H1 (cell line): ENCODE measurements around the gene SETD1B. TPM values are rescaled to one million over a fixed set of nuclear protein-coding genes. Genes with fewer than 3 reads are reported as not detected.
"Not testable (repeated sequence)": the region's sequence is repeated elsewhere in the genome, so short reads cannot be mapped to it uniquely, and the experiment has no call there.

Experiments used
- CTCF ChIA-PET: fragments of 300-600 bp; sonication (Branson Sonifier 250); formaldehyde crosslinking; loops from one replicate; lab custom pipeline; 2021; ENCODE audit not compliant: partially characterized antibody; lab: Charles Lee
- POLR2A ChIA-PET: fragments of 300-600 bp; sonication (Branson Sonifier 250); formaldehyde crosslinking; loops from one replicate; lab custom pipeline; 2021; ENCODE audit warnings: inconsistent platforms; ENCODE audit not compliant: partially characterized antibody; lab: Charles Lee
- DNase-seq, 2 experiments: peaks; one replicate each; pipeline versions ENCODE4 v3.0.0 to v3.0.0-alpha.2; 2010 to 2022; ENCODE audit warnings: low spot score in 2 of 2, low read depth in 1 of 2, mixed read lengths in 1 of 2
- FAIRE-seq: peaks from 2 replicates; lab custom pipeline; 2011; peaks lifted over from hg19 to GRCh38; lab: Jason Lieb, UNC
- H2AFZ ChIP-seq: 2 replicates; pipeline ENCODE4 v1.8.1; 2012; ENCODE audit warnings: low read length, inconsistent platforms
- H2AK5ac ChIP-seq: 2 replicates; pipeline ENCODE4 v1.6.1; 2013; ENCODE audit warnings: low read depth, low read length
- H2BK120ac ChIP-seq: replicated peaks from 2 replicates; pipeline ENCODE3; 2013; ENCODE audit warnings: low read depth, low read length, inconsistent platforms
- H2BK12ac ChIP-seq: 2 replicates; pipeline ENCODE4 v1.6.1; 2013; ENCODE audit warnings: low read depth, low read length
- H2BK15ac ChIP-seq: 2 replicates; pipeline ENCODE4 v1.6.1; 2013; ENCODE audit warnings: low read length
- H2BK20ac ChIP-seq: 2 replicates; pipeline ENCODE4 v1.6.1; 2013; ENCODE audit warnings: low read length
- H2BK5ac ChIP-seq: 2 replicates; pipeline ENCODE4 v1.6.1; 2013; ENCODE audit warnings: low read depth, low read length
- H3K14ac ChIP-seq: 2 replicates; pipeline ENCODE4 v1.6.1; 2013; ENCODE audit warnings: inconsistent platforms; ENCODE audit not compliant: insufficient read length
- H3K18ac ChIP-seq: 2 replicates; pipeline ENCODE4 v1.6.1; 2013; ENCODE audit warnings: low read length; ENCODE audit errors: extremely low read depth
- H3K23ac ChIP-seq: 2 replicates; pipeline ENCODE4 v1.6.1; 2013; ENCODE audit warnings: inconsistent platforms; ENCODE audit not compliant: insufficient read length
- H3K23me2 ChIP-seq: 2 replicates; pipeline ENCODE4 v1.6.1; 2013; ENCODE audit warnings: low read depth, low read length
- H3K27ac ChIP-seq: 2 replicates; pipeline ENCODE4 v1.6.1; 2011; ENCODE audit warnings: low read depth, low read length, inconsistent platforms
- H3K27me3 ChIP-seq, 4 experiments: replicated peaks in 1 of 4; 1 replicate in 1 of 4; 2 replicates in 3 of 4; pipeline versions ENCODE4 v1.6.1 to v1.8.1; 2011 to 2013; ENCODE audit warnings: low read length in 3 of 4, mild to moderate bottlenecking in 3 of 4, inconsistent platforms in 2 of 4, mixed read lengths in 2 of 4, moderate library complexity in 1 of 4; ENCODE audit not compliant: control insufficient read depth in 3 of 4, insufficient read depth in 3 of 4; ENCODE audit errors: extremely low read depth in 1 of 4
- H3K36me3 ChIP-seq, 4 experiments: 2 replicates each; pipeline versions ENCODE4 v1.6.1 to v1.8.1; 2011 to 2013; ENCODE audit warnings: mild to moderate bottlenecking in 4 of 4, low read length in 3 of 4, moderate library complexity in 2 of 4, control low read depth in 1 of 4, inconsistent platforms in 1 of 4; ENCODE audit not compliant: insufficient read depth in 4 of 4, control insufficient read depth in 2 of 4
- H3K4ac ChIP-seq: replicated peaks from 2 replicates; pipeline ENCODE3; 2013; ENCODE audit warnings: low read length, low read depth, mixed read lengths, inconsistent platforms; ENCODE audit not compliant: insufficient read length
- H3K4me1 ChIP-seq, 4 experiments: replicated peaks in 1 of 4; 1 replicate in 1 of 4; 2 replicates in 3 of 4; pipeline versions ENCODE4 v1.6.1 to v1.8.1; 2011 to 2013; ENCODE audit warnings: low read length in 3 of 4, inconsistent platforms in 2 of 4, mixed read lengths in 1 of 4; ENCODE audit not compliant: insufficient read depth in 4 of 4, control insufficient read depth in 3 of 4
- H3K4me2 ChIP-seq, 2 experiments: 2 replicates each; pipeline versions ENCODE4 v1.6.1 to v1.8.1; 2011 to 2013; ENCODE audit warnings: low read depth in 2 of 2, low read length in 2 of 2, control low read depth in 1 of 2, inconsistent platforms in 1 of 2, mild to moderate bottlenecking in 1 of 2; ENCODE audit not compliant: insufficient read depth in 1 of 2
- H3K4me3 ChIP-seq, 4 experiments: fragments of 200-600, 300-600 bp in 1 of 4; sonication (generic), shearing (Covaris generic), sonication (Bioruptor Twin) in 1 of 4; 2 replicates each; pipeline versions ENCODE4 v1.5.1 to v1.8.1; 2011 to 2016; ENCODE audit warnings: low read length in 4 of 4, low read depth in 3 of 4, control low read depth in 2 of 4, inconsistent platforms in 2 of 4, mild to moderate bottlenecking in 2 of 4, mixed read lengths in 1 of 4, moderate library complexity in 1 of 4; ENCODE audit not compliant: insufficient read depth in 2 of 4; ENCODE audit errors: extremely low read depth in 1 of 4
- H3K56ac ChIP-seq: replicated peaks from 2 replicates; pipeline ENCODE3; 2013; ENCODE audit warnings: low read depth, mild to moderate bottlenecking, mixed read lengths, low read length, inconsistent platforms; ENCODE audit not compliant: insufficient read length
- H3K79me1 ChIP-seq: 2 replicates; pipeline ENCODE4 v1.6.1; 2013; ENCODE audit warnings: low read depth, low read length, control low read depth
- H3K79me2 ChIP-seq, 2 experiments: 2 replicates each; pipeline versions ENCODE4 v1.6.1 to v1.8.1; 2012 to 2013; ENCODE audit warnings: low read length in 2 of 2, mild to moderate bottlenecking in 2 of 2, inconsistent platforms in 1 of 2; ENCODE audit not compliant: insufficient read depth in 2 of 2, control insufficient read depth in 1 of 2
- H3K9ac ChIP-seq, 4 experiments: replicated peaks in 1 of 4; 1 replicate in 1 of 4; 2 replicates in 3 of 4; pipeline versions ENCODE4 v1.6.1 to v1.8.1; 2011 to 2013; ENCODE audit warnings: low read depth in 3 of 4, low read length in 3 of 4, control low read depth in 2 of 4, mild to moderate bottlenecking in 2 of 4, moderate library complexity in 2 of 4, inconsistent platforms in 1 of 4; ENCODE audit errors: extremely low read depth in 1 of 4
- H3K9me3 ChIP-seq, 2 experiments: 2 replicates each; pipeline versions ENCODE4 v1.6.1 to v1.8.1; 2012 to 2013; ENCODE audit warnings: mild to moderate bottlenecking in 2 of 2, moderate library complexity in 2 of 2, control low read depth in 1 of 2, inconsistent platforms in 1 of 2, low read depth in 1 of 2, low read length in 1 of 2, mixed read lengths in 1 of 2; ENCODE audit not compliant: insufficient read depth in 2 of 2
- H4K20me1 ChIP-seq, 2 experiments: replicated peaks in 1 of 2; 2 replicates each; pipeline versions ENCODE3 to v1.8.1; 2011 to 2013; ENCODE audit warnings: inconsistent platforms in 2 of 2, low read length in 2 of 2, mild to moderate bottlenecking in 1 of 2; ENCODE audit not compliant: insufficient read depth in 2 of 2, control insufficient read depth in 1 of 2
- H4K5ac ChIP-seq: 2 replicates; pipeline ENCODE4 v1.6.1; 2013; ENCODE audit warnings: low read length, low read depth, mixed read lengths, inconsistent platforms; ENCODE audit not compliant: insufficient read length
- H4K8ac ChIP-seq: 2 replicates; pipeline ENCODE4 v1.8.0; 2013; ENCODE audit warnings: mild to moderate bottlenecking, moderate library complexity, low read length, inconsistent platforms; ENCODE audit not compliant: insufficient read depth; ENCODE audit errors: extremely low read depth
- H4K91ac ChIP-seq: replicated peaks from 2 replicates; pipeline ENCODE3; 2013; ENCODE audit warnings: low read length, mixed read lengths, inconsistent platforms; ENCODE audit not compliant: insufficient read length
- WGBS, 2 experiments: shearing (Covaris generic) in 1 of 2; methylation state at CpG; one replicate each; pipeline versions ENCODE4 v1.1.6 to v1.1.7; 2013 to 2015; ENCODE audit warnings: low lambda C conversion rate in 2 of 2, mixed read lengths in 2 of 2, inconsistent platforms in 1 of 2, low coverage in 1 of 2, missing lambda C conversion rate in 1 of 2; ENCODE audit not compliant: insufficient replicate concordance in 2 of 2, insufficient coverage in 1 of 2, insufficient read length in 1 of 2; ENCODE audit errors: extremely low coverage in 1 of 2, missing lambda C conversion rate in 1 of 2; 5-methylcytosine and 5-hydroxymethylcytosine counted together
- polyA plus RNA-seq, 7 experiments: library from polyadenylated mRNA; depleted of rRNA in 3 of 7; stranded (reverse) in 5 of 7; unstranded in 2 of 7; fragments of >200 nt in 5 of 7; fragments of 200-250 nt in 2 of 7; gene quantifications; 1 replicate in 5 of 7; 2 replicates in 1 of 7; 4 replicates in 1 of 7; pipeline versions ENCODE4 v1.2.1 to v1.2.3, GENCODE V29; 2011 to 2013; ENCODE audit warnings: missing spikeins in 2 of 7, mixed read lengths in 2 of 7
- total RNA-seq: library from RNA; stranded (reverse); fragmentation: NEBNext Ultra II Directional; extraction: Animal tissue kit (Norgen Biotek cat#: 25700); gene quantifications from 2 replicates; pipeline ENCODE4 v1.2.1, GENCODE V29; 2021

SETD1B gene
- total and polyA plus RNA-seq, 2 of the 8 experiments (the other 6 are each of a cell fraction or from before 2014, with no cell fraction given): 1.3 to 17.7 TPM

DNA sequence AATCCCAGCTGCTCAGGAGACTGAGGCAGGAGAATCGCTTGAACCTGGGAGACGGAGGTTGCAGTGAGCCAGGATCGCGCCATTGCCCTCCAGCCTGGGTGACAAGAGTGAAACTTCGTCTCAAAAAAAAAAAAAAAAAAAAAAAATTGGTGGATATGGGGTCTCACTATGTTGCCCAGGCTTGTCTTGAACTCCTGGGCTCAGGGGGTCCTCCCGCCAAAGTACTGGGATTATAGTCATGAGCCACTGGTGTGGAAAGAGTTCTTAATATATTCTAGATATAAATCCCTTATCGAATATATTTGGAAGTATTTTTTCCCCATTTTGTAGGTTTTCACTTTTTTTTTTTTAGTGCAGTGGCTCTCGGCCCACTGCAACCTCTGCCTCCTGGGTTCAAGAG, 65.4 kb downstream of the SETD1B start:
- not testable (repeated sequence) for H3K9me3 ChIP-seq, H3K23ac ChIP-seq, H3K27ac ChIP-seq, H3K56ac ChIP-seq, FAIRE-seq, H3K4me2 ChIP-seq, H2AK5ac ChIP-seq, H2BK12ac ChIP-seq, H2BK5ac ChIP-seq, H2AFZ ChIP-seq, H2BK120ac ChIP-seq, H3K14ac ChIP-seq, H3K4me3 ChIP-seq, H3K4ac ChIP-seq, H3K79me1 ChIP-seq, H3K9ac ChIP-seq, H4K8ac ChIP-seq, H2BK15ac ChIP-seq, H3K4me1 ChIP-seq, H3K23me2 ChIP-seq, H2BK20ac ChIP-seq, H4K20me1 ChIP-seq, H3K36me3 ChIP-seq, DNase-seq, H3K18ac ChIP-seq, H4K5ac ChIP-seq, H3K27me3 ChIP-seq, H4K91ac ChIP-seq, H3K79me2 ChIP-seq
- ChIA-PET POLR2A (interaction anchor here (1.1 kb wide), 1 partner anchor 13 kb away, joined by 3 read pairs; no protein-coding TSS in a partner anchor), CTCF (interaction anchor here (0.7 to 1.8 kb wide), 4 partner anchors 8 to 75 kb away, joined by 3 to 5 read pairs (median 4); partner anchors contain the start of gene RHOF)
- WGBS, 2 experiments: 92% methylated on average over 8 of the region's 8 CpGs; no CpG with 5 or more reads in 1 of the 2 experiments
